ENCODE data around the gene APBB1. TPM values are rescaled to one million over a fixed set of nuclear protein-coding genes. Genes with fewer than 3 reads are reported as not detected.

The APBB1 gene
- polyA plus RNA-seq, 1 of the 3 experiments (the other 2 are of a cell fraction): 35.9 TPM

GRCh38 chr11:6406370-6406769 lies 12.5 kb downstream of the APBB1 start:
- no peaks in the 10 kb centered on the region for H3K9me3 ChIP-seq
- H3K4me1 ChIP-seq (ENCODE audit: control insufficient read depth in 1 of 2, insufficient read depth in 2 of 2, low read depth in 1 of 2, low read length in 1 of 2): peaks cover 0 to 13% of the 10 kb centered on the region in 2 experiments; a peak in 1 of 4 replicates
- peaks cover 0 to 14% of the 10 kb centered on the region in 2 experiments for H3K36me3 ChIP-seq (replicated peaks in 1 of 2; ENCODE audit: control insufficient read depth in 1 of 2, insufficient read depth in 2 of 2, low read length in 1 of 2)
- 28% methylated on average over 2 of the region's 2 CpGs for WGBS (ENCODE audit: low lambda C conversion rate)
- H3K4me3 ChIP-seq (ENCODE audit: low read depth in 2 of 2, low read length in 1 of 2): no peak overlapping the region
- peaks cover 2% of the 10 kb centered on the region for H3F3A ChIP-seq (replicated peaks; ENCODE audit: insufficient read depth)
- no peak overlapping the region for H3K9ac ChIP-seq
- ChIA-PET POLR2A (interaction anchor here (0.9 to 2.1 kb wide), 3 partner anchors 11 to 13 kb away, joined by 3 to 6 read pairs (median 3); partner anchors contain the start of gene APBB1), CTCF (interaction anchor here (1.2 to 2.4 kb wide), 5 partner anchors 13 to 300 kb away, joined by 3 to 9 read pairs (median 6); partner anchors contain the start of gene APBB1)
- TF ChIP-seq REST (IDR thresholded peaks at IDR 0.05; ENCODE audit: low read depth, low read length) (no peak), YY1 (IDR thresholded peaks at IDR 0.05; ENCODE audit: low read depth) (no peak), JUND (IDR thresholded peaks at IDR 0.05) (no peak), TEAD4 (IDR thresholded peaks at IDR 0.05; ENCODE audit: borderline replicate concordance, insufficient read depth) (no peak), RXRA (IDR thresholded peaks at IDR 0.05; ENCODE audit: borderline replicate concordance, low read depth) (no peak), FOXJ3 (CRISPR knock-in tag; IDR thresholded peaks at IDR 0.05) (no peak), PBX3 (IDR thresholded peaks at IDR 0.05) (no peak), SIN3A (IDR thresholded peaks at IDR 0.05; ENCODE audit: borderline replicate concordance, low read depth, low read length) (no peak), TAF1 (IDR thresholded peaks at IDR 0.05; ENCODE audit: borderline replicate concordance, low read depth, low read length) (no peak), USF1 (IDR thresholded peaks at IDR 0.05; ENCODE audit: borderline replicate concordance, low read depth) (no peak), CHD2 (IDR thresholded peaks at IDR 0.05; ENCODE audit: low read length, partially characterized antibody) (no peak), USF2 (IDR thresholded peaks at IDR 0.05; ENCODE audit: borderline replicate concordance, low read depth, low read length) (no peak), FOXM1 (IDR thresholded peaks at IDR 0.05; ENCODE audit: low read depth) (no peak), RCOR1 (IDR thresholded peaks at IDR 0.05; ENCODE audit: low read length) (no peak), CTCF (IDR thresholded peaks at IDR 0.05) (no peak)
- no peak overlapping the region for H2AFZ ChIP-seq (ENCODE audit: low read depth)
- no peaks in the 10 kb centered on the region for H3K79me2 ChIP-seq (ENCODE audit: insufficient read depth)
- H3K9me2 ChIP-seq: no peaks in the 10 kb centered on the region
- DNase-seq: no peak
- no peaks in the 10 kb centered on the region for H4K20me1 ChIP-seq (ENCODE audit: insufficient read depth)
- H3K4me2 ChIP-seq: no peak overlapping the region
- no peaks in the 10 kb centered on the region for H3K27me3 ChIP-seq (ENCODE audit: insufficient read depth)
- H3K27ac ChIP-seq (ENCODE audit: low read depth in 2 of 2, low read length in 1 of 2): no peak overlapping the region

All from SK-N-SH (cell line).